Activated CD4-positive, alpha-beta T cell treated with anti-CD3 and anti-CD28 coated beads, Interleukin-2, amount 10 ng/mL, durations not matched to agents 24 days and 14 days (primary cell): ENCODE measurements around the gene GPN1. TPM values are rescaled to one million over a fixed set of nuclear protein-coding genes. Genes with fewer than 3 reads are reported as not detected.

Experiments used
- DNase-seq: peaks from one replicate; pipeline ENCODE4 v3.0.0; 2022
- H3K27ac Mint-ChIP-seq: one replicate; pipeline ENCODE4 v1.8.0; 2022; ENCODE audit warnings: mild to moderate bottlenecking, mixed read lengths
- H3K27me3 Mint-ChIP-seq: one replicate; pipeline ENCODE4 v1.8.0; 2022; ENCODE audit warnings: mixed read lengths
- H3K36me3 Mint-ChIP-seq: one replicate; pipeline ENCODE4 v1.8.0; 2022; ENCODE audit warnings: low read depth, mild to moderate bottlenecking, mixed read lengths
- H3K4me1 Mint-ChIP-seq: one replicate; pipeline ENCODE4 v1.8.0; 2021; ENCODE audit warnings: mixed read lengths
- H3K4me3 Mint-ChIP-seq: one replicate; pipeline ENCODE4 v1.8.0; 2022; ENCODE audit warnings: mild to moderate bottlenecking, moderate library complexity, mixed read lengths
- H3K9me3 Mint-ChIP-seq: one replicate; pipeline ENCODE4 v1.8.0; 2021; ENCODE audit warnings: mixed read lengths
- intact Hi-C: fragments of 100-400 bp; cut with micrococcal nuclease; formaldehyde crosslinking; loops from one replicate; pipeline ENCODE4 v1.15.1; 2023
- total RNA-seq: library from RNA; stranded (reverse); gene quantifications from 2 replicates; pipeline ENCODE4 v1.2.3, GENCODE V29; 2022

The GPN1 gene
- total RNA-seq, 1 donor from 2014 or later = 51.0 TPM

DNA sequence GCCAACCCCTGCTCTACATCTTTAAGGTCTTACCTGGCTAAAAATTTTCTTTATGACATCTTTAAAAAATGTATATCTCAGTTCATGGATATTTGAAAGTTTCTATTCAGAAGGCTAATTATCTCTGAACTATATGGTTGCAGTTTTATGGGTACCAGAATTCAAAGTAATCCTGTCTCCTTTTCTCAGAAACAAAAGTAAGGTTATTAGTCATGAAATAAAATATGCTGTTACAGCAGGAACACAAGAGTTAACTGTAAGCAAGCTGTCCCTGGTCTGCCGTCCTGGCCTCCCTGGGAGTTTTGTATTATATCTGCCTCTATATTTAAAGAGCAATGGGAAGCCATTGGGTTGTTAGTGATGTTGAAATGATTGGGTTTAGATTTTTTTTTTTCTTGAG is 68.8 kb downstream of the GPN1 start:
- Mint-ChIP-seq H3K9me3 (no peaks in the 10 kb centered on the region), H3K4me3 (no peak overlapping the region), H3K36me3 (peaks cover 24% of the 10 kb centered on the region), H3K27me3 (no peaks in the 10 kb centered on the region), H3K4me1 (peaks cover 8% of the 10 kb centered on the region), H3K27ac (no peak overlapping the region)
- intact Hi-C loops = no loop called here
- no peak for DNase-seq

Other genes with a start within 250 kb of the GPN1 start
- gene ZNF513, start 248.3 kb upstream of the GPN1 start, total RNA-seq = 11.1 and 13.5 TPM in 2 replicates
- gene PPM1G, start 219.5 kb upstream of the GPN1 start, total RNA-seq = 165 and 167 TPM in 2 replicates
- 93.9 and 94.7 TPM in 2 replicates for gene NRBP1, start 200.4 kb upstream of the GPN1 start, total RNA-seq
- gene KRTCAP3, start 186.7 kb upstream of the GPN1 start, total RNA-seq = 4.6 and 5.2 TPM in 2 replicates
- 12.4 and 12.9 TPM in 2 replicates for gene IFT172, start 139.3 kb upstream of the GPN1 start, total RNA-seq
- gene FNDC4, start 133.8 kb upstream of the GPN1 start, total RNA-seq = not detected in 2 replicates
- gene GCKR, start 132.2 kb upstream of the GPN1 start, total RNA-seq = not detected in 2 replicates
- gene ZNF512, start 46.0 kb upstream of the GPN1 start, total RNA-seq = 29.0 and 32.7 TPM in 2 replicates
- 0.54 and 0.63 TPM in 2 replicates for gene CCDC121, start within 50 bp of the GPN1 start, total RNA-seq
- gene SUPT7L, start 34.6 kb downstream of the GPN1 start, total RNA-seq = 33.3 and 34.5 TPM in 2 replicates
- 27.1 and 28.7 TPM in 2 replicates for gene SLC4A1AP, start 34.8 kb downstream of the GPN1 start, total RNA-seq
- gene MRPL33, start 142.7 kb downstream of the GPN1 start, total RNA-seq = 59.0 and 59.6 TPM in 2 replicates